ENCODE data around the gene EGR4. TPM values are rescaled to one million over a fixed set of nuclear protein-coding genes. Genes with fewer than 3 reads are reported as not detected.

The EGR4 gene
- total and polyA plus RNA-seq, 2 donors (not counting 1 experiment from before 2014, with no cell fraction given) = 0.30 to 2.7 TPM

GRCh38 chr2:73292316-73292905, 937 bp downstream of the EGR4 start:
- ATAC-seq (ENCODE audit: low read depth) (no peak), DNase-seq (peak; percentile 47)
- Mint-ChIP-seq H3K4me3 (peak overlapping the region; percentile 75), H3K9me3 (ENCODE audit: insufficient read depth) (no peaks in the 10 kb centered on the region), H3K27me3 (peaks cover 47% of the 10 kb centered on the region), H3K4me1 (peaks cover 22% of the 10 kb centered on the region), H3K27ac (no peak overlapping the region)
- peaks cover 2 to 71% (median 57%) of the 10 kb centered on the region in 4 experiments for H3K27me3 ChIP-seq (replicated peaks in 1 of 4; ENCODE audit: control extremely low read depth in 1 of 4, control insufficient read depth in 3 of 4, insufficient read depth in 4 of 4, low read length in 3 of 4)
- peak overlapping the region; percentile 87 for H3K4me2 ChIP-seq (replicated peaks; ENCODE audit: low read depth, low read length, poor library complexity, severe bottlenecking)
- TF ChIP-seq EZH2 (IDR thresholded peaks at IDR 0.05; ENCODE audit: borderline replicate concordance, insufficient read depth, low read depth, low read length, poor library complexity, severe bottlenecking) = no peak
- TF ChIP-seq, protein P1, sequence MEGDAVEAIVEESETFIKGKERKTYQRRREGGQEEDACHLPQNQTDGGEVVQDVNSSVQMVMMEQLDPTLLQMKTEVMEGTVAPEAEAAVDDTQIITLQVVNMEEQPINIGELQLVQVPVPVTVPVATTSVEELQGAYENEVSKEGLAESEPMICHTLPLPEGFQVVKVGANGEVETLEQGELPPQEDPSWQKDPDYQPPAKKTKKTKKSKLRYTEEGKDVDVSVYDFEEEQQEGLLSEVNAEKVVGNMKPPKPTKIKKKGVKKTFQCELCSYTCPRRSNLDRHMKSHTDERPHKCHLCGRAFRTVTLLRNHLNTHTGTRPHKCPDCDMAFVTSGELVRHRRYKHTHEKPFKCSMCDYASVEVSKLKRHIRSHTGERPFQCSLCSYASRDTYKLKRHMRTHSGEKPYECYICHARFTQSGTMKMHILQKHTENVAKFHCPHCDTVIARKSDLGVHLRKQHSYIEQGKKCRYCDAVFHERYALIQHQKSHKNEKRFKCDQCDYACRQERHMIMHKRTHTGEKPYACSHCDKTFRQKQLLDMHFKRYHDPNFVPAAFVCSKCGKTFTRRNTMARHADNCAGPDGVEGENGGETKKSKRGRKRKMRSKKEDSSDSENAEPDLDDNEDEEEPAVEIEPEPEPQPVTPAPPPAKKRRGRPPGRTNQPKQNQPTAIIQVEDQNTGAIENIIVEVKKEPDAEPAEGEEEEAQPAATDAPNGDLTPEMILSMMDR (IDR thresholded peaks at IDR 0.05) = no peak
- no peaks in the 10 kb centered on the region for H4K20me1 ChIP-seq (ENCODE audit: control insufficient read depth, insufficient read depth, low read length, poor library complexity, severe bottlenecking)
- H3K9ac ChIP-seq (ENCODE audit: low read length) = peak overlapping the region; percentile 46
- no peaks in the 10 kb centered on the region for H3K36me3 ChIP-seq (replicated peaks in 1 of 2; ENCODE audit: control extremely low read depth in 1 of 2, control insufficient read depth in 1 of 2, extremely low read depth in 1 of 2, insufficient read depth in 2 of 2, low read length in 1 of 2)
- H3K79me2 ChIP-seq (ENCODE audit: control insufficient read depth, insufficient read depth, low read length) = no peaks in the 10 kb centered on the region
- POLR2A ChIA-PET = no interaction called here
- no peak overlapping the region for H3K27ac ChIP-seq (ENCODE audit: low read length in 2 of 2)
- H3K9me3 ChIP-seq (ENCODE audit: control extremely low read depth in 1 of 3, control insufficient read depth in 2 of 3, insufficient read depth in 1 of 3, low read length in 2 of 3) = peaks cover 3 to 21% (median 7%) of the 10 kb centered on the region in 3 donors
- H2AFZ ChIP-seq (ENCODE audit: insufficient read depth, low read depth, low read length, poor library complexity, severe bottlenecking) = no peak overlapping the region
- H3K4me1 ChIP-seq (ENCODE audit: control insufficient read depth in 2 of 2, insufficient read depth in 2 of 2, low read length in 2 of 2) = peaks cover 28 to 37% of the 10 kb centered on the region in 2 donors
- 9% methylated on average over 38 of the region's 38 CpGs for WGBS (ENCODE audit: insufficient coverage)
- intact Hi-C loops (cut with micrococcal nuclease) = loop anchor here (2.0 kb wide), 1 partner anchor 94 kb away; no protein-coding TSS in a partner anchor
- CTCF ChIA-PET = interaction anchor here (2.4 kb wide), 1 partner anchor 39 kb away, joined by 5 read pairs; no protein-coding TSS in a partner anchor
- H3K4me3 ChIP-seq (ENCODE audit: control extremely low read depth in 1 of 5, extremely low read depth in 1 of 5, insufficient read depth in 1 of 5, low read depth in 2 of 5, low read length in 4 of 5) = peak overlapping the region in 1 of 5 experiments; percentile 49

All from B cell (primary cell).